K562 (cell line): ENCODE measurements around the gene AJUBA. TPM values are rescaled to one million over a fixed set of nuclear protein-coding genes. Genes with fewer than 3 reads are reported as not detected.

Source experiments
- CBFB ChIP-seq: sonication (generic); formaldehyde crosslinking; IDR thresholded peaks from 2 replicates; pipeline ENCODE4 v1.4.0; 2020; ENCODE audit warnings: mild to moderate bottlenecking, missing genetic modification reagents
- DMBX1 ChIP-seq: fragments of 250-450 bp; sonication (Bioruptor Pico); IDR thresholded peaks from 2 replicates; pipeline ENCODE4 v1.8.0; 2022; ENCODE audit warnings: inconsistent platforms, mild to moderate bottlenecking, moderate library complexity, borderline replicate concordance
- GMEB1 ChIP-seq: fragments of 250-450 bp; sonication (Bioruptor Pico); IDR thresholded peaks from 2 replicates; pipeline ENCODE4 v1.4.0; 2020; ENCODE audit warnings: mild to moderate bottlenecking
- HDAC1 ChIP-seq, 2 experiments: fragments of 450-650 bp; IDR thresholded peaks; 2 replicates each; pipeline ENCODE4 v1.6.1; 2016 to 2017; ENCODE audit warnings: inconsistent platforms in 1 of 2, mild to moderate bottlenecking in 1 of 2, moderate library complexity in 1 of 2
- HDAC6 ChIP-seq: IDR thresholded peaks from 2 replicates; pipeline ENCODE4 v1.6.1; 2012; ENCODE audit warnings: low read depth, mild to moderate bottlenecking, control low read depth, inconsistent platforms, low read length, moderate library complexity
- KDM1A ChIP-seq, 2 experiments: fragments of 450-650 bp; IDR thresholded peaks; 2 replicates each; pipeline ENCODE4 v1.6.1; 2016; ENCODE audit warnings: mild to moderate bottlenecking in 2 of 2
- MTF1 ChIP-seq: fragments of 250-450 bp; sonication (Bioruptor Pico); IDR thresholded peaks from 2 replicates; pipeline ENCODE4 v1.9.0; 2021; ENCODE audit warnings: moderate library complexity, mild to moderate bottlenecking, inconsistent platforms, borderline replicate concordance
- NR2C2 ChIP-seq, 2 experiments: fragments of 200-800 bp in 1 of 2; sonication (Bioruptor generic) in 1 of 2; sonication (generic) in 1 of 2; formaldehyde crosslinking in 1 of 2; IDR thresholded peaks; 2 replicates each; pipeline versions ENCODE4 v1.6.1 to v1.8.0; 2016 to 2022; ENCODE audit warnings: mild to moderate bottlenecking in 1 of 2, missing compliant biosample characterization in 1 of 2, missing genetic modification characterization in 1 of 2, missing genetic modification reagents in 1 of 2
- POLR2A ChIP-seq: fragments of 450-650 bp; conservative IDR thresholded peaks from 2 replicates; pipeline ENCODE4 v1.6.1; 2016
- POLR2H ChIP-seq: IDR thresholded peaks from 2 replicates; pipeline ENCODE4 v1.6.1; 2016; ENCODE audit warnings: missing genetic modification characterization, low read depth, mild to moderate bottlenecking, control low read depth, missing compliant biosample characterization, moderate library complexity
- POLR3A ChIP-seq: IDR thresholded peaks from 2 replicates; pipeline ENCODE4 v1.6.1; 2011; ENCODE audit warnings: borderline replicate concordance, mild to moderate bottlenecking, moderate library complexity; ENCODE audit not compliant: insufficient read length, insufficient read depth; ENCODE audit errors: extremely low read depth
- TCF3 ChIP-seq: sonication (generic); formaldehyde crosslinking; IDR thresholded peaks from 2 replicates; pipeline ENCODE4 v1.4.0; 2020; ENCODE audit warnings: mild to moderate bottlenecking, missing genetic modification reagents
- TEAD1 ChIP-seq, 2 experiments: fragments of 450-650 bp in 1 of 2; sonication (generic) in 1 of 2; formaldehyde crosslinking; IDR thresholded peaks; 2 replicates each; pipeline versions ENCODE4 v1.4.0 to v1.8.0; 2020 to 2022; ENCODE audit warnings: mild to moderate bottlenecking in 2 of 2, missing genetic modification reagents in 1 of 2
- ZFP1 ChIP-seq: fragments of 450-650 bp; formaldehyde crosslinking; IDR thresholded peaks from 2 replicates; pipeline ENCODE4 v1.4.0; 2020; ENCODE audit warnings: mild to moderate bottlenecking, mixed read lengths
- polyA plus RNA-seq, 8 experiments: library from polyadenylated mRNA; depleted of rRNA in 4 of 8; stranded (reverse) in 5 of 8; unstranded in 3 of 8; fragments of >200 nt; fragmentation: Nextera tagmentation in 2 of 8; fragmentation: Illumina TruSeq in 1 of 8; extraction: Ambion mirVana in 2 of 8; extraction: Trizol in 1 of 8; gene quantifications; 2 replicates each; pipeline versions ENCODE4 v1.2.1 to v1.2.3, GENCODE V29; 2011 to 2014; ENCODE audit warnings: inconsistent platforms in 1 of 8, missing spikeins in 1 of 8
- total RNA-seq, 7 experiments: library from RNA; depleted of rRNA in 6 of 7; stranded (reverse); fragments of >200 nt in 6 of 7; fragmentation: Illumina TruSeq in 2 of 7; extraction: Trizol in 2 of 7; gene quantifications; 2 replicates each; pipeline versions ENCODE4 v1.2.1 to v1.2.3, GENCODE V29; 2011 to 2021; ENCODE audit warnings: low replicate concordance in 1 of 7
- TF ChIP-seq, protein P1 (sequence below): fragments of 450-650 bp; formaldehyde crosslinking; IDR thresholded peaks from 2 replicates; pipeline ENCODE4 v1.4.0; 2020; ENCODE audit warnings: mild to moderate bottlenecking, moderate library complexity
- TF ChIP-seq, protein P2 (sequence below), 2 experiments: IDR thresholded peaks; 2 replicates each; pipeline ENCODE4 v1.6.1; 2011; ENCODE audit warnings: borderline replicate concordance in 1 of 2, control low read depth in 1 of 2, low read depth in 1 of 2, low read length in 1 of 2, mild to moderate bottlenecking in 1 of 2, mixed read lengths in 1 of 2, moderate library complexity in 1 of 2; ENCODE audit not compliant: insufficient read depth in 1 of 2, insufficient read length in 1 of 2, poor library complexity in 1 of 2, severe bottlenecking in 1 of 2; ENCODE audit errors: extremely low read depth in 1 of 2

AJUBA gene
- total and polyA plus RNA-seq, 9 of the 15 experiments (the other 6 are each of a cell fraction or from before 2014, with no cell fraction given), result 0.73 to 4.7 (median 2.8) TPM

- no peak for TF ChIP-seq GMEB1 (CRISPR knock-in tag)
- no peak for TF ChIP-seq NR2C2 (CRISPR knock-in tag; IDR thresholded peaks at IDR 0.05)
- TF ChIP-seq NR2C2 (tag; IDR thresholded peaks at IDR 0.05), result no peak
- TF ChIP-seq, protein P1, sequence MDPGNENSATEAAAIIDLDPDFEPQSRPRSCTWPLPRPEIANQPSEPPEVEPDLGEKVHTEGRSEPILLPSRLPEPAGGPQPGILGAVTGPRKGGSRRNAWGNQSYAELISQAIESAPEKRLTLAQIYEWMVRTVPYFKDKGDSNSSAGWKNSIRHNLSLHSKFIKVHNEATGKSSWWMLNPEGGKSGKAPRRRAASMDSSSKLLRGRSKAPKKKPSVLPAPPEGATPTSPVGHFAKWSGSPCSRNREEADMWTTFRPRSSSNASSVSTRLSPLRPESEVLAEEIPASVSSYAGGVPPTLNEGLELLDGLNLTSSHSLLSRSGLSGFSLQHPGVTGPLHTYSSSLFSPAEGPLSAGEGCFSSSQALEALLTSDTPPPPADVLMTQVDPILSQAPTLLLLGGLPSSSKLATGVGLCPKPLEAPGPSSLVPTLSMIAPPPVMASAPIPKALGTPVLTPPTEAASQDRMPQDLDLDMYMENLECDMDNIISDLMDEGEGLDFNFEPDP, result no peak
- TF ChIP-seq POLR2H (tag), result no peak
- TF ChIP-seq TEAD1 (CRISPR knock-in tag; IDR thresholded peaks at IDR 0.05), result no peak
- no peak for TF ChIP-seq MTF1
- no peak for TF ChIP-seq HDAC6
- peak in 1 of 2 experiments; percentile 39; a peak in 1 of 4 replicates for TF ChIP-seq HDAC1 (IDR thresholded peaks at IDR 0.05)
- TF ChIP-seq KDM1A (IDR thresholded peaks at IDR 0.05), result peak in 1 of 2 experiments; percentile 16; a peak in 1 of 4 replicates
- TF ChIP-seq POLR3A, result no peak
- no peak for TF ChIP-seq ZFP1
- 0 out of 2 replicates have a peak, but pooled peaks have one; percentile 19 for TF ChIP-seq POLR2A
- TF ChIP-seq CBFB, result no peak
- TF ChIP-seq TCF3 (CRISPR knock-in tag), result no peak
- TF ChIP-seq, protein P2, sequence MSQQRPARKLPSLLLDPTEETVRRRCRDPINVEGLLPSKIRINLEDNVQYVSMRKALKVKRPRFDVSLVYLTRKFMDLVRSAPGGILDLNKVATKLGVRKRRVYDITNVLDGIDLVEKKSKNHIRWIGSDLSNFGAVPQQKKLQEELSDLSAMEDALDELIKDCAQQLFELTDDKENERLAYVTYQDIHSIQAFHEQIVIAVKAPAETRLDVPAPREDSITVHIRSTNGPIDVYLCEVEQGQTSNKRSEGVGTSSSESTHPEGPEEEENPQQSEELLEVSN (IDR thresholded peaks at IDR 0.05; ENCODE audit: borderline replicate concordance in 1 of 2, extremely low read depth in 1 of 2, insufficient read depth in 1 of 2, insufficient read length in 1 of 2, low read depth in 1 of 2, low read length in 1 of 2, poor library complexity in 1 of 2, severe bottlenecking in 1 of 2), result no peak
- TF ChIP-seq DMBX1 (CRISPR knock-in tag), result no peak
Measured at GRCh38 chr14:23021434-23021833, 39.1 kb upstream of the AJUBA start (continued).
